ENCODE results near the gene KCNK15. TPM values are rescaled to one million over a fixed set of nuclear protein-coding genes. Genes with fewer than 3 reads are reported as not detected.

Gene KCNK15
- total RNA-seq, 4 donors from 2014 or later: 0.57 to 1.9 (median 1.4) TPM

- H3K27ac ChIP-seq: peak overlapping the region; percentile 86
- H3K9me3 ChIP-seq: no peaks in the 10 kb centered on the region
- no peak for DNase-seq (ENCODE audit: low spot score in 2 of 2)
- peak overlapping the region; percentile 49 for H3K4me3 ChIP-seq
- no peaks in the 10 kb centered on the region for H3K36me3 ChIP-seq
- no peaks in the 10 kb centered on the region for H3K27me3 ChIP-seq
- TF ChIP-seq EP300 (IDR thresholded peaks at IDR 0.05) (no peak), POLR2AphosphoS5 (IDR thresholded peaks at IDR 0.05) (no peak), POLR2A (IDR thresholded peaks at IDR 0.05) (no peak)
- TF ChIP-seq, protein P1, sequence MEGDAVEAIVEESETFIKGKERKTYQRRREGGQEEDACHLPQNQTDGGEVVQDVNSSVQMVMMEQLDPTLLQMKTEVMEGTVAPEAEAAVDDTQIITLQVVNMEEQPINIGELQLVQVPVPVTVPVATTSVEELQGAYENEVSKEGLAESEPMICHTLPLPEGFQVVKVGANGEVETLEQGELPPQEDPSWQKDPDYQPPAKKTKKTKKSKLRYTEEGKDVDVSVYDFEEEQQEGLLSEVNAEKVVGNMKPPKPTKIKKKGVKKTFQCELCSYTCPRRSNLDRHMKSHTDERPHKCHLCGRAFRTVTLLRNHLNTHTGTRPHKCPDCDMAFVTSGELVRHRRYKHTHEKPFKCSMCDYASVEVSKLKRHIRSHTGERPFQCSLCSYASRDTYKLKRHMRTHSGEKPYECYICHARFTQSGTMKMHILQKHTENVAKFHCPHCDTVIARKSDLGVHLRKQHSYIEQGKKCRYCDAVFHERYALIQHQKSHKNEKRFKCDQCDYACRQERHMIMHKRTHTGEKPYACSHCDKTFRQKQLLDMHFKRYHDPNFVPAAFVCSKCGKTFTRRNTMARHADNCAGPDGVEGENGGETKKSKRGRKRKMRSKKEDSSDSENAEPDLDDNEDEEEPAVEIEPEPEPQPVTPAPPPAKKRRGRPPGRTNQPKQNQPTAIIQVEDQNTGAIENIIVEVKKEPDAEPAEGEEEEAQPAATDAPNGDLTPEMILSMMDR (IDR thresholded peaks at IDR 0.05): no peak
- peaks cover 58% of the 10 kb centered on the region for H3K4me1 ChIP-seq
- WGBS: 38% methylated on average over 2 of the region's 5 CpGs
Observed at GRCh38 chr20:44715499-44716308, 30.0 kb upstream of the KCNK15 start.

DNA sequence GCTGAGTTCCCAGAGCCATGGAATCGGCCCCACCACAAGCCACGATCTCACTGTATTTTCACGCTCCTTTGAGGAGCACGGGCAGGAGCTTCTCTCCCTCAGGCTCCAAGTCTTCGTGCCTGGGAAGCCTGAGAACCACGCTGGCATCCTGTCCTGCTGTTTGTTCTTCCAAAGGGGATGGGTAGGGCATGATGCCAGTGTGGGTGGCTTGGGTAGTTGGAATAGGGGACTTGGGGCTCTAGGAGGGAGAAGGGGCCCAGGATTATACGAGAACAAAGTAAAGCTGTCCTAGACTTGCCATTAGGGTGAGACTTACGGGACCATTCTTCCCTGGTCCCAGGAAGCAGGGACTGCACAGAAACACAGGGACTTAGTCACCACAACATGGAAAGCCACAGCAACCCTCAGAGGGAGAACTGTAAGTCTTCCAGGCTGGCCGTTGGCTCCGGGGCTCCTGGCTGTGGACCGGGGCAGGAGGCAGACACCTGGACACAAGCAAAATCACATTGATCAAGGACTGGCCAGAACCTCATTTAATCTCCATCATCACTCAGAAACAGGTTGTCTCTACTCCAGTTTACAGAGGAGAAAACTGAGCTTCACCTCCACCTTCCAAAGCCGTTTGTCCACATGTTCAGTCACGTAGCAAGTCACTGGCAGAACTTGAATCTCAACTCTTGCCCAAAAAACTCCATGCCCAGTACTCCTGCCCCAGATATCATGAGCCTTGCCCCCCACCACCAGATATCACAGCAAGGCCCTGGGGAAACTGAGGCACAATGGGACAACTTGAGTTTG is 29.2 kb upstream of the KCNK15 start:
- no peaks in the 10 kb centered on the region for H3K9me3 ChIP-seq
- DNase-seq (ENCODE audit: low spot score in 2 of 2): no peak
- no peaks in the 10 kb centered on the region for H3K27me3 ChIP-seq
- peak overlapping the region; percentile 86 for H3K27ac ChIP-seq
- H3K36me3 ChIP-seq: no peaks in the 10 kb centered on the region
- H3K4me1 ChIP-seq: peaks cover 59% of the 10 kb centered on the region
- H3K4me3 ChIP-seq: peak overlapping the region; percentile 49
- 37% methylated on average over 13 of the region's 13 CpGs for WGBS
- TF ChIP-seq, protein P1 (IDR thresholded peaks at IDR 0.05): no peak
- TF ChIP-seq EP300 (IDR thresholded peaks at IDR 0.05) (no peak), POLR2A (IDR thresholded peaks at IDR 0.05) (no peak), POLR2AphosphoS5 (IDR thresholded peaks at IDR 0.05) (no peak)

DNA sequence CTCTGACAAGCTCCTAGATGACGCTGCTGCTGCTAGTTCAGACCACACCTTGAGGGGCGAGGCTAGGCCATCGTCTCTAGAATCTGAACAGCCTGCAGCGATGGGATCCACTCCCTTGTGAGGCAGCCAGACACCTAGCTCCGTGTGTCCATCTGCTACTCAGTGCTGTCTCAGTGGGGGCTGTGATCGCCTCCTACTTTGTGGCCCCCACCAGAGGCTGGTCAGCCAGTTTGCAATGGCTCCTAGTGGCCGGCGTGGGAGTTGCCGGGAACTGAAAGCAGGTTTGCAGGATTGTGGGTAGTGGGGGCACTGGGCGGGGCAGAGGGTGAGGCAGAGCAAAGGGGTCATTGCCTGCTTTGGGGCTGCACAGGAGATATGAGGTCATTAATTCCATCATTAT is 27.7 kb upstream of the KCNK15 start:
- no peak for TF ChIP-seq EP300 (IDR thresholded peaks at IDR 0.05)
- TF ChIP-seq, protein P1 (IDR thresholded peaks at IDR 0.05): peak in 1 of 2 donors; percentile 13
- no peaks in the 10 kb centered on the region for H3K36me3 ChIP-seq
- peak overlapping the region; percentile 86 for H3K27ac ChIP-seq
- 57% methylated on average over 10 of the region's 10 CpGs for WGBS
- peak overlapping the region; percentile 49 for H3K4me3 ChIP-seq
- H3K27me3 ChIP-seq: no peaks in the 10 kb centered on the region
- H3K4me1 ChIP-seq: peaks cover 55% of the 10 kb centered on the region
- DNase-seq (ENCODE audit: low spot score in 2 of 2): no peak
- no peaks in the 10 kb centered on the region for H3K9me3 ChIP-seq

DNA sequence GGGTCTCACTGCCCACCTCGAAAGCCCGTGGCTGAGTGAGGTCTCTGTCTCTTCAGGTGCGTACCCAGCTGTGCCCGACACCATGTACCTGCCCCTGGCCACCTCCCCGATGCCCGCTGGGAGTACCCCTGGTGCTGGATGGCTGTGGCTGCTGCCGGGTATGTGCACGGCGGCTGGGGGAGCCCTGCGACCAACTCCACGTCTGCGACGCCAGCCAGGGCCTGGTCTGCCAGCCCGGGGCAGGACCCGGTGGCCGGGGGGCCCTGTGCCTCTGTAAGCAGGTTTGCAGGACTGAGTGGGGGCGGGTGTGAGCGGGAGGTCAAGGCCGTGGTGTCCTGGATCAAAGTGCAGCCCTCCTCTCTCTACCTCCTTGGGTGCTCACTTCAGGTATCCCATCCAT is 25.8 kb upstream of the KCNK15 start:
- DNase-seq (ENCODE audit: low spot score in 2 of 2): no peak
- no peaks in the 10 kb centered on the region for H3K27me3 ChIP-seq
- WGBS: 95% methylated on average over 17 of the region's 19 CpGs
- H3K4me3 ChIP-seq: peak overlapping the region; percentile 49
- TF ChIP-seq POLR2AphosphoS5 (IDR thresholded peaks at IDR 0.05) (no peak), POLR2A (IDR thresholded peaks at IDR 0.05) (no peak), EP300 (IDR thresholded peaks at IDR 0.05) (no peak)
- TF ChIP-seq, protein P1 (IDR thresholded peaks at IDR 0.05): no peak
- H3K4me1 ChIP-seq: peaks cover 43% of the 10 kb centered on the region
- H3K9me3 ChIP-seq: no peaks in the 10 kb centered on the region
- H3K27ac ChIP-seq: peak overlapping the region; percentile 86
- H3K36me3 ChIP-seq: no peaks in the 10 kb centered on the region

- TF ChIP-seq POLR2A (IDR thresholded peaks at IDR 0.05) (no peak), POLR2AphosphoS5 (IDR thresholded peaks at IDR 0.05) (no peak), EP300 (IDR thresholded peaks at IDR 0.05) (no peak)
- TF ChIP-seq, protein P1 (IDR thresholded peaks at IDR 0.05): no peak
- 5% methylated on average over 7 of the region's 7 CpGs for WGBS
- Histone ChIP-seq H3K36me3 (no peaks in the 10 kb centered on the region), H3K27ac (peak overlapping the region; percentile 86), H3K9me3 (no peaks in the 10 kb centered on the region), H3K27me3 (no peaks in the 10 kb centered on the region), H3K4me3 (peak overlapping the region; percentile 49), H3K4me1 (peaks cover 35% of the 10 kb centered on the region)
- DNase-seq (ENCODE audit: low spot score in 2 of 2): no peak
Observed at GRCh38 chr20:44720621-44720996, 25.1 kb upstream of the KCNK15 start.
